ENCODE measurements around the gene C19orf73.
"Not testable (repeated sequence)": the region's sequence is repeated elsewhere in the genome, so short reads cannot be mapped to it uniquely, and the experiment has no call there.

Gene C19orf73

GRCh38 chr19:49154279-49154678 is 35.3 kb upstream of the C19orf73 start:
- FAIRE-seq (no peak), DNase-seq (ENCODE audit: insufficient read length) (no peak)
- no peak for TF ChIP-seq POLR2AphosphoS5 (IDR thresholded peaks at IDR 0.05; ENCODE audit: low read depth, low read length)
- TF ChIP-seq TAF1 (IDR thresholded peaks at IDR 0.05; ENCODE audit: borderline replicate concordance, low read depth, low read length) = no peak
- no peak for TF ChIP-seq POLR2A (IDR thresholded peaks at IDR 0.05; ENCODE audit: low read depth, low read length)

- TF ChIP-seq TAF1 (IDR thresholded peaks at IDR 0.05; ENCODE audit: borderline replicate concordance, low read depth, low read length) = no peak
- no peak for TF ChIP-seq POLR2AphosphoS5 (IDR thresholded peaks at IDR 0.05; ENCODE audit: low read depth, low read length)
- TF ChIP-seq POLR2A (IDR thresholded peaks at IDR 0.05; ENCODE audit: low read depth, low read length) = no peak
- DNase-seq (ENCODE audit: insufficient read length) = no peak
- no peak for FAIRE-seq
Observed at GRCh38 chr19:49153167-49153809, 34.3 kb upstream of the C19orf73 start.

GRCh38 chr19:49152119-49152550 is 33.2 kb upstream of the C19orf73 start:
- DNase-seq (ENCODE audit: insufficient read length) (no peak), FAIRE-seq (no peak)
- TF ChIP-seq POLR2AphosphoS5 (IDR thresholded peaks at IDR 0.05; ENCODE audit: low read depth, low read length) (no peak), POLR2A (IDR thresholded peaks at IDR 0.05; ENCODE audit: low read depth, low read length) (no peak), TAF1 (IDR thresholded peaks at IDR 0.05; ENCODE audit: borderline replicate concordance, low read depth, low read length) (no peak)

GRCh38 chr19:49151267-49152118 is 32.5 kb upstream of the C19orf73 start:
- DNase-seq (ENCODE audit: insufficient read length) (no peak), FAIRE-seq (no peak)
- TF ChIP-seq POLR2AphosphoS5 (IDR thresholded peaks at IDR 0.05; ENCODE audit: low read depth, low read length) = no peak
- TF ChIP-seq TAF1 (IDR thresholded peaks at IDR 0.05; ENCODE audit: borderline replicate concordance, low read depth, low read length) = no peak
- TF ChIP-seq POLR2A (IDR thresholded peaks at IDR 0.05; ENCODE audit: low read depth, low read length) = no peak

- no peak for FAIRE-seq
- no peak for TF ChIP-seq POLR2AphosphoS5 (IDR thresholded peaks at IDR 0.05; ENCODE audit: low read depth, low read length)
- TF ChIP-seq TAF1 (IDR thresholded peaks at IDR 0.05; ENCODE audit: borderline replicate concordance, low read depth, low read length) = no peak
- TF ChIP-seq POLR2A (IDR thresholded peaks at IDR 0.05; ENCODE audit: low read depth, low read length) = no peak
- DNase-seq (ENCODE audit: insufficient read length) = no peak
Observed at GRCh38 chr19:49150944-49151243, 32.0 kb upstream of the C19orf73 start.

GRCh38 chr19:49150106-49150943 is 31.4 kb upstream of the C19orf73 start:
- DNase-seq (ENCODE audit: insufficient read length) (no peak), FAIRE-seq (no peak)
- no peak for TF ChIP-seq POLR2AphosphoS5 (IDR thresholded peaks at IDR 0.05; ENCODE audit: low read depth, low read length)
- no peak for TF ChIP-seq POLR2A (IDR thresholded peaks at IDR 0.05; ENCODE audit: low read depth, low read length)
- no peak for TF ChIP-seq TAF1 (IDR thresholded peaks at IDR 0.05; ENCODE audit: borderline replicate concordance, low read depth, low read length)

GRCh38 chr19:49149652-49150105 is 30.7 kb upstream of the C19orf73 start:
- no peak for FAIRE-seq
- DNase-seq (ENCODE audit: insufficient read length) = no peak
- TF ChIP-seq TAF1 (IDR thresholded peaks at IDR 0.05; ENCODE audit: borderline replicate concordance, low read depth, low read length) = no peak

- FAIRE-seq = no peak
- DNase-seq (ENCODE audit: insufficient read length) = peak; percentile 70
- TF ChIP-seq TAF1 (IDR thresholded peaks at IDR 0.05; ENCODE audit: borderline replicate concordance, low read depth, low read length) = no peak
- no peak for TF ChIP-seq POLR2AphosphoS5 (IDR thresholded peaks at IDR 0.05; ENCODE audit: low read depth, low read length)
- TF ChIP-seq POLR2A (IDR thresholded peaks at IDR 0.05; ENCODE audit: low read depth, low read length) = no peak
Observed at GRCh38 chr19:49148784-49149651, 30.1 kb upstream of the C19orf73 start.

GRCh38 chr19:49148044-49148682 is 29.2 kb upstream of the C19orf73 start:
- TF ChIP-seq TAF1 (IDR thresholded peaks at IDR 0.05; ENCODE audit: borderline replicate concordance, low read depth, low read length) = no peak
- no peak for TF ChIP-seq POLR2A (IDR thresholded peaks at IDR 0.05; ENCODE audit: low read depth, low read length)
- TF ChIP-seq POLR2AphosphoS5 (IDR thresholded peaks at IDR 0.05; ENCODE audit: low read depth, low read length) = no peak
- no peak for DNase-seq (ENCODE audit: insufficient read length)
- FAIRE-seq = no peak

GRCh38 chr19:49146408-49146770 is 27.4 kb upstream of the C19orf73 start:
- DNase-seq (ENCODE audit: insufficient read length); FAIRE-seq: not testable (repeated sequence)

All from GM12892 (cell line).